Mucosa of descending colon (tissue), 3 donors: Measurements from ENCODE around the gene B4GALT2. TPM values are rescaled to one million over a fixed set of nuclear protein-coding genes. Genes with fewer than 3 reads are reported as not detected.

ENCODE experiments used
- ATAC-seq: fragments of 200-7000 bp; cut with Tn5 transposase; one replicate; pipeline ENCODE4 v1.9.1; 2020; ENCODE audit warnings: mild to moderate bottlenecking, moderate library complexity
- DNase-seq, 3 donors: peaks; one replicate each; pipeline ENCODE4 v3.0.0-alpha.2; 2020
- H3K36me3 ChIP-seq: fragments of 200-600 bp; one replicate; pipeline ENCODE4 v1.8.0; 2021; ENCODE audit warnings: low read depth, mild to moderate bottlenecking
- H3K4me1 ChIP-seq: fragments of 200-600 bp; one replicate; pipeline ENCODE4 v1.8.0; 2021; ENCODE audit warnings: low read depth, mild to moderate bottlenecking
- H3K4me3 ChIP-seq: fragments of 200-600 bp; one replicate; pipeline ENCODE4 v1.8.0; 2021; ENCODE audit warnings: mild to moderate bottlenecking
- H3K9me3 ChIP-seq: fragments of 200-600 bp; one replicate; pipeline ENCODE4 v1.8.0; 2021; ENCODE audit warnings: mild to moderate bottlenecking
- intact Hi-C, 2 donors: fragments of 100-400 bp; cut with DNase I in 1 of 2; cut with micrococcal nuclease in 1 of 2; formaldehyde crosslinking; loops; one replicate each; pipeline versions ENCODE4 v1.11.0 to v1.11.1; 2022; cut with DNase I, micrococcal nuclease
- total RNA-seq, 3 donors: library from RNA; stranded (reverse); fragmentation: NEBNext Ultra II Directional in 2 of 3; extraction: Animal tissue kit (Norgen Biotek cat#: 25700) in 2 of 3; gene quantifications; one replicate each; pipeline versions ENCODE4 v1.2.1 to v1.2.4, GENCODE V29; 2021 to 2023
- TF ChIP-seq, protein P1 (sequence below): fragments of 200-600 bp; IDR thresholded peaks from one replicate; pipeline ENCODE4 v1.8.0; 2022; ENCODE audit warnings: antibody characterized with exemption, mild to moderate bottlenecking
- donor health status: DM: no; HTN: no; CAD: no; lungs with moderate emphysema.
- donor health status: DM: no; HTN: no; CAD: no.
- donor health status: DM: no; HTN: yes; CAD: no.

The B4GALT2 gene
- total RNA-seq, 3 donors from 2014 or later, result 20.0 to 33.6 (median 28.1) TPM

DNA sequence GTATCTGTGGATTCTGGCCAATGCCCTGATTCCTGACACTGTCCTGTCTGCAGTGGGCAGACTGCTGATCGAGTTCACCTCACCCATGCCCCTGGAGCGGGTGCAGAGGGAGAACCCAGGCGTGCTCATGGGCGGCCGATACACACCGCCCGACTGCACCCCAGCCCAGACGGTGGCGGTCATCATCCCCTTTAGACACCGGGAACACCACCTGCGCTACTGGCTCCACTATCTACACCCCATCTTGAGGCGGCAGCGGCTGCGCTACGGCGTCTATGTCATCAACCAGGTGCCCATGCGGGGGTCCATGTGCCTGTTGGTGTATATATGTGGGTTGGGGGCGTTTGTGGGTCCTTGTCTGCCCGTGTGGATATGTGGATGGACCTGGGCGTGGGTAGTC, 2.6 kb downstream of the B4GALT2 start:
- TF ChIP-seq, protein P1, sequence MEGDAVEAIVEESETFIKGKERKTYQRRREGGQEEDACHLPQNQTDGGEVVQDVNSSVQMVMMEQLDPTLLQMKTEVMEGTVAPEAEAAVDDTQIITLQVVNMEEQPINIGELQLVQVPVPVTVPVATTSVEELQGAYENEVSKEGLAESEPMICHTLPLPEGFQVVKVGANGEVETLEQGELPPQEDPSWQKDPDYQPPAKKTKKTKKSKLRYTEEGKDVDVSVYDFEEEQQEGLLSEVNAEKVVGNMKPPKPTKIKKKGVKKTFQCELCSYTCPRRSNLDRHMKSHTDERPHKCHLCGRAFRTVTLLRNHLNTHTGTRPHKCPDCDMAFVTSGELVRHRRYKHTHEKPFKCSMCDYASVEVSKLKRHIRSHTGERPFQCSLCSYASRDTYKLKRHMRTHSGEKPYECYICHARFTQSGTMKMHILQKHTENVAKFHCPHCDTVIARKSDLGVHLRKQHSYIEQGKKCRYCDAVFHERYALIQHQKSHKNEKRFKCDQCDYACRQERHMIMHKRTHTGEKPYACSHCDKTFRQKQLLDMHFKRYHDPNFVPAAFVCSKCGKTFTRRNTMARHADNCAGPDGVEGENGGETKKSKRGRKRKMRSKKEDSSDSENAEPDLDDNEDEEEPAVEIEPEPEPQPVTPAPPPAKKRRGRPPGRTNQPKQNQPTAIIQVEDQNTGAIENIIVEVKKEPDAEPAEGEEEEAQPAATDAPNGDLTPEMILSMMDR, result no peak
- ATAC-seq (no peak), DNase-seq (peak in 1 of 3 donors; percentile 55)
- intact Hi-C loops, result no loop called here
- Histone ChIP-seq H3K4me3 (no peak overlapping the region), H3K9me3 (no peaks in the 10 kb centered on the region), H3K4me1 (peaks cover 32% of the 10 kb centered on the region), H3K36me3 (no peaks in the 10 kb centered on the region)

DNA sequence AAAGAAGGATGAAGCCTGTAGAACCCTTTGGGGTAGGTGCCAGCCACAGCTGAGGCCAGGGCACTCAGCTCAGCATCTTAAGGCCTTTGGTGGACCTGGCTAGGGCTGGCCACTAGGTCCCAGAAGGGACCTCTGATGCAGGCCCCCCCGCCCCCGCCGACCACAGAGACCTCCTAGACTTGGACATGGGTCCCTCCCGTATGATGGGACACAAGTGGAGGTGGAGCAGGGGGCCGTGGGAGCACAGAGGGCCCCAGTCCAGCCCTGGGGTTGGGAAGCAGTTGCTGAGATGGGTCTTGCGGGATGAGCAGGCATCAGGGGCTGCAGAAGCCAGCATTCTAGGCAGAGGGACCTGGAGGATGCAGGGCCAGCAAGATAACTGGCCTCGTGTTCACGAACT, 3.2 kb downstream of the B4GALT2 start:
- no peak for ATAC-seq
- no peaks in the 10 kb centered on the region for H3K9me3 ChIP-seq
- H3K36me3 ChIP-seq, result no peaks in the 10 kb centered on the region
- H3K4me3 ChIP-seq, result no peak overlapping the region
- H3K4me1 ChIP-seq, result peaks cover 30% of the 10 kb centered on the region
- intact Hi-C loops, result no loop called here
- TF ChIP-seq, protein P1, result no peak
- peak in 1 of 3 donors; percentile 54 for DNase-seq

DNA sequence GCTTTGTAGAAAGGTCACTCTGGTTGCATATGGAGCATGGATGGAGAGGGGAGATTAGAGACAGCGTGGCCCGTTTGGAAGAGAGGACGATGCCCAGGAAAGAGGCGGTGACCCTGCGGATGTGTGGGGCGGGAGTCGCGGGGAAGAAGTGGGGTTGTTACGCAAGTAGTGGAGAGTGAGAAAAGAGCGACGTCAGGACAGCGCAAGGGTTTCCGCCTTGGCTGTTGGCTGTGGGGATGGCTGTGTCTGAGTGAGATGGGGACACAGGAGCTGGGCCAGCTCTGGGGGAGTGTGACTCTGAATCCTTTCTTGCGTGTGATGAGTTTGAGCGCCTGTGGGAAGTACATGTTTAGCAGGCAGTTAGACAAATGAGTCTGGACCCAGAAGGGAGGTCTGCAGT, 3.8 kb downstream of the B4GALT2 start:
- TF ChIP-seq, protein P1, result no peak
- ATAC-seq (no peak), DNase-seq (peak in 1 of 3 donors; percentile 53)
- H3K4me1 ChIP-seq, result peaks cover 32% of the 10 kb centered on the region
- no peak overlapping the region for H3K4me3 ChIP-seq
- intact Hi-C loops, result no loop called here
- no peaks in the 10 kb centered on the region for H3K36me3 ChIP-seq
- no peaks in the 10 kb centered on the region for H3K9me3 ChIP-seq

DNA sequence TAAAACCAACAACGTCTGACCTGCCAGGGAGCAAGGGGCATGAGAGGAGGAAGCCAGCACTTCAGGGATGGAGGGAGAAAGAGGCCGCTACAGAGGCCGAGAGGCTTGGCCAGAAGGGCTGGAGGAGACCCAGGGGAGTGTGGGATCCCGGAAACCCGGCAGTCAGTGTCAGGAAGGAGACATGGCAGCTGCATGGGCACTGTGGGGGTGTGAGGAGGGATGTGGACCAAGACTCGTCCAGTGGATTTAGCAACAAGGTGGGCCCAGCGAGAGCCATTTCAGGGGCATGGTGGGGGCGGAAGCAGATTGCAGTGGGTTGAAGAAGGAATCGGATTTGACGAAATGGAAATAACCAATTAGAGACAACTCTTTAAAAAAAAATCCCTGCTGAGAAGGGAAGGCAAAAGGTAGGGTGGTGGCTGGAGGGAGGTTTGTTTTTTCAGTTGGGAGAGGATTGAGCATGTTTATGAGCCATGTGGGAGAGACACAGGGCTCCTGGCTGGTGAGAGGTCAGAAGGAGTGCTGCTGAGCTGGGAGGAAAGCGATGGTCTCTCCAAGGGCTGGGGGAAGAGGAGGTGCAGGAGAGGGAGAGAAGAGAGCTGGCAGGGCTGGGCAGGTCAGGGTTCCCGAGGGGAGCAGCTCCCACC, 4.4 kb downstream of the B4GALT2 start:
- H3K4me1 ChIP-seq, result peaks cover 27% of the 10 kb centered on the region
- ATAC-seq (no peak), DNase-seq (peak in 1 of 3 donors; percentile 44)
- no peak overlapping the region for H3K4me3 ChIP-seq
- H3K9me3 ChIP-seq, result no peaks in the 10 kb centered on the region
- no peaks in the 10 kb centered on the region for H3K36me3 ChIP-seq
- intact Hi-C loops, result no loop called here
- TF ChIP-seq, protein P1, result no peak

DNA sequence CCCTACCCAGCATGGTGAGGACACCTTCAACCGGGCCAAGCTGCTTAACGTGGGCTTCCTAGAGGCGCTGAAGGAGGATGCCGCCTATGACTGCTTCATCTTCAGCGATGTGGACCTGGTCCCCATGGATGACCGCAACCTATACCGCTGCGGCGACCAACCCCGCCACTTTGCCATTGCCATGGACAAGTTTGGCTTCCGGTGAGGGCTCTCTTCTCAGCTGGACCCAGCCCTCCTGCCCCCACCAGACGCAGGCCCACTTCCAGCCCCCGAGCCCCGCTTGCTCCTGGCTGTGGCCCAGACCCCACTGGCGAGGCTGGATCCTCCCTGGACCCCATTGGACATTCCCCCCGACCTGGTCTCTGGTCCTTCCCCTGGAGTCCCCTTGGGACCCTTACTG, 5.8 kb downstream of the B4GALT2 start:
- TF ChIP-seq, protein P1, result no peak
- no peak for ATAC-seq
- Histone ChIP-seq H3K9me3 (no peaks in the 10 kb centered on the region), H3K4me3 (no peak overlapping the region), H3K36me3 (no peaks in the 10 kb centered on the region), H3K4me1 (peaks cover 22% of the 10 kb centered on the region)
- intact Hi-C loops, result no loop called here
- no peak for DNase-seq
